Measurements from ENCODE around the gene MPZL2. TPM values are rescaled to one million over a fixed set of nuclear protein-coding genes. Genes with fewer than 3 reads are reported as not detected.

MPZL2 gene
- total and polyA plus RNA-seq, 5 donors = 6.4 to 18.7 (median 8.8) TPM

- no peak for DNase-seq
- ATAC-seq = no peak
- intact Hi-C loops (cut with DNase I) = no loop called here
- Histone ChIP-seq H3K9me3 (ENCODE audit: control insufficient read depth, low read length) (no peaks in the 10 kb centered on the region), H3K4me1 (ENCODE audit: control insufficient read depth, insufficient read depth, low read length) (no peaks in the 10 kb centered on the region), H3K4me3 (ENCODE audit: low read length) (no peak overlapping the region), H3K27ac (ENCODE audit: low read length) (no peak overlapping the region), H3K27me3 (ENCODE audit: control insufficient read depth, insufficient read depth) (no peaks in the 10 kb centered on the region)
- 71% methylated on average over 5 of the region's 5 CpGs for WGBS
These were observed 34.7 kb downstream of the MPZL2 start for GRCh38 chr11:118229274-118229847.

- H3K4me3 ChIP-seq (ENCODE audit: low read length) = no peak overlapping the region
- intact Hi-C loops (cut with DNase I) = no loop called here
- H3K4me1 ChIP-seq (ENCODE audit: control insufficient read depth, insufficient read depth, low read length) = no peaks in the 10 kb centered on the region
- WGBS = 80% methylated on average over 8 of the region's 8 CpGs
- no peaks in the 10 kb centered on the region for H3K9me3 ChIP-seq (ENCODE audit: control insufficient read depth, low read length)
- no peak overlapping the region for H3K27ac ChIP-seq (ENCODE audit: low read length)
- ATAC-seq (no peak), DNase-seq (no peak)
- no peaks in the 10 kb centered on the region for H3K27me3 ChIP-seq (ENCODE audit: control insufficient read depth, insufficient read depth)
These were observed 36.0 kb downstream of the MPZL2 start for GRCh38 chr11:118227865-118228785.

- Histone ChIP-seq H3K27ac (ENCODE audit: low read length) (no peak overlapping the region), H3K4me1 (ENCODE audit: control insufficient read depth, insufficient read depth, low read length) (no peaks in the 10 kb centered on the region), H3K9me3 (ENCODE audit: control insufficient read depth, low read length) (no peaks in the 10 kb centered on the region), H3K27me3 (ENCODE audit: control insufficient read depth, insufficient read depth) (no peaks in the 10 kb centered on the region), H3K4me3 (ENCODE audit: low read length) (no peak overlapping the region)
- intact Hi-C loops (cut with DNase I) = no loop called here
- 60% methylated on average over 2 of the region's 2 CpGs for WGBS
- ATAC-seq = no peak
- no peak for DNase-seq
These were observed 37.3 kb downstream of the MPZL2 start for GRCh38 chr11:118226781-118227180.

- no peak overlapping the region for H3K4me3 ChIP-seq (ENCODE audit: low read length)
- H3K27me3 ChIP-seq (ENCODE audit: control insufficient read depth, insufficient read depth) = no peaks in the 10 kb centered on the region
- H3K27ac ChIP-seq (ENCODE audit: low read length) = no peak overlapping the region
- DNase-seq = peak in 1 of 3 donors; percentile 63
- no peaks in the 10 kb centered on the region for H3K9me3 ChIP-seq (ENCODE audit: control insufficient read depth, low read length)
- ATAC-seq = no peak
- H3K4me1 ChIP-seq (ENCODE audit: control insufficient read depth, insufficient read depth, low read length) = no peaks in the 10 kb centered on the region
- intact Hi-C loops (cut with DNase I) = no loop called here
- 70% methylated on average over 7 of the region's 7 CpGs for WGBS
These were observed 37.8 kb downstream of the MPZL2 start for GRCh38 chr11:118226296-118226695.

- H3K27me3 ChIP-seq (ENCODE audit: control insufficient read depth, insufficient read depth) = no peaks in the 10 kb centered on the region
- 68% methylated on average over 6 of the region's 6 CpGs for WGBS
- DNase-seq = no peak
- H3K9me3 ChIP-seq (ENCODE audit: control insufficient read depth, low read length) = no peaks in the 10 kb centered on the region
- no peak within 1 kb of the TSS for H3K27ac ChIP-seq (ENCODE audit: low read length)
- intact Hi-C loops (cut with DNase I) = no loop called here
- no peaks in the 10 kb centered on the region for H3K4me1 ChIP-seq (ENCODE audit: control insufficient read depth, insufficient read depth, low read length)
- peak in 1 of 2 donors; percentile 45 for ATAC-seq
- H3K4me3 ChIP-seq (ENCODE audit: low read length) = peak within 1 kb of the TSS; percentile 26
These were observed 39.4 kb downstream of the MPZL2 start, which contains the start of gene JAML for GRCh38 chr11:118224511-118225188. Gene JAML (minus strand): TSS chr11:118225011. CDS start chr11:118214866, 10,145 bp downstream.

GRCh38 chr11:118223992-118224391, 40.1 kb downstream of the MPZL2 start:
- Histone ChIP-seq H3K4me3 (ENCODE audit: low read length) (no peak overlapping the region), H3K4me1 (ENCODE audit: control insufficient read depth, insufficient read depth, low read length) (no peaks in the 10 kb centered on the region)

GRCh38 chr11:118223570-118223969, 40.5 kb downstream of the MPZL2 start:
- DNase-seq = no peak
- no peak for ATAC-seq
- Histone ChIP-seq H3K9me3 (ENCODE audit: control insufficient read depth, low read length) (no peaks in the 10 kb centered on the region), H3K27ac (ENCODE audit: low read length) (no peak overlapping the region), H3K27me3 (ENCODE audit: control insufficient read depth, insufficient read depth) (no peaks in the 10 kb centered on the region), H3K4me3 (ENCODE audit: low read length) (no peak overlapping the region), H3K4me1 (ENCODE audit: control insufficient read depth, insufficient read depth, low read length) (no peaks in the 10 kb centered on the region)
- intact Hi-C loops (cut with DNase I) = no loop called here
- WGBS = 78% methylated on average over 2 of the region's 2 CpGs

More at GRCh38 chr11:118223992-118224391, 40.1 kb downstream of the MPZL2 start:
- intact Hi-C loops (cut with DNase I) = no loop called here
- Histone ChIP-seq H3K9me3 (ENCODE audit: control insufficient read depth, low read length) (no peaks in the 10 kb centered on the region), H3K27me3 (ENCODE audit: control insufficient read depth, insufficient read depth) (no peaks in the 10 kb centered on the region), H3K27ac (ENCODE audit: low read length) (no peak overlapping the region)
- WGBS = 79% methylated on average over 6 of the region's 6 CpGs
- DNase-seq = no peak
- no peak for ATAC-seq

- Histone ChIP-seq H3K4me3 (ENCODE audit: low read length) (no peak overlapping the region), H3K9me3 (ENCODE audit: control insufficient read depth, low read length) (no peaks in the 10 kb centered on the region), H3K4me1 (ENCODE audit: control insufficient read depth, insufficient read depth, low read length) (no peaks in the 10 kb centered on the region), H3K27ac (ENCODE audit: low read length) (no peak overlapping the region), H3K27me3 (ENCODE audit: control insufficient read depth, insufficient read depth) (no peaks in the 10 kb centered on the region)
- DNase-seq (no peak), ATAC-seq (no peak)
- WGBS = 63% methylated on average over 4 of the region's 4 CpGs
- intact Hi-C loops (cut with DNase I) = no loop called here
These were observed 41.7 kb downstream of the MPZL2 start for GRCh38 chr11:118222437-118222836.

GRCh38 chr11:118221419-118221818, 42.7 kb downstream of the MPZL2 start:
- intact Hi-C loops (cut with DNase I) = no loop called here
- no peaks in the 10 kb centered on the region for H3K9me3 ChIP-seq (ENCODE audit: control insufficient read depth, low read length)
- no peak overlapping the region for H3K27ac ChIP-seq (ENCODE audit: low read length)
- ATAC-seq (no peak), DNase-seq (no peak)
- WGBS = 70% methylated on average over 5 of the region's 5 CpGs
- H3K4me3 ChIP-seq (ENCODE audit: low read length) = no peak overlapping the region
- no peaks in the 10 kb centered on the region for H3K27me3 ChIP-seq (ENCODE audit: control insufficient read depth, insufficient read depth)
- no peaks in the 10 kb centered on the region for H3K4me1 ChIP-seq (ENCODE audit: control insufficient read depth, insufficient read depth, low read length)

- intact Hi-C loops (cut with DNase I) = no loop called here
- Histone ChIP-seq H3K4me1 (ENCODE audit: control insufficient read depth, insufficient read depth, low read length) (no peaks in the 10 kb centered on the region), H3K27me3 (ENCODE audit: control insufficient read depth, insufficient read depth) (no peaks in the 10 kb centered on the region), H3K9me3 (ENCODE audit: control insufficient read depth, low read length) (no peaks in the 10 kb centered on the region), H3K4me3 (ENCODE audit: low read length) (no peak overlapping the region), H3K27ac (ENCODE audit: low read length) (no peak overlapping the region)
- ATAC-seq = no peak
- 48% methylated on average over 1 of the region's 1 CpG for WGBS
- DNase-seq = no peak
These were observed 44.4 kb downstream of the MPZL2 start for GRCh38 chr11:118219732-118220131.

- Histone ChIP-seq H3K4me3 (ENCODE audit: low read length) (no peak overlapping the region), H3K4me1 (ENCODE audit: control insufficient read depth, insufficient read depth, low read length) (no peaks in the 10 kb centered on the region), H3K9me3 (ENCODE audit: control insufficient read depth, low read length) (no peaks in the 10 kb centered on the region), H3K27ac (ENCODE audit: low read length) (no peak overlapping the region), H3K27me3 (ENCODE audit: control insufficient read depth, insufficient read depth) (no peaks in the 10 kb centered on the region)
- no peak for DNase-seq
- intact Hi-C loops (cut with DNase I) = no loop called here
- no peak for ATAC-seq
These were observed 44.9 kb downstream of the MPZL2 start for GRCh38 chr11:118219244-118219643.

All from right cardiac atrium (tissue), 5 donors.